Measurements from ENCODE around the gene BUD13. TPM values are rescaled to one million over a fixed set of nuclear protein-coding genes. Genes with fewer than 3 reads are reported as not detected.

Gene BUD13
- total and polyA plus RNA-seq, 2 of the 13 experiments (the other 11 are each of a cell fraction or from before 2014, with no cell fraction given): 13.3 to 25.9 TPM

GRCh38 chr11:116773203-116774097 is 663 bp upstream of the BUD13 start (continued):
- TF ChIP-seq, protein P1, sequence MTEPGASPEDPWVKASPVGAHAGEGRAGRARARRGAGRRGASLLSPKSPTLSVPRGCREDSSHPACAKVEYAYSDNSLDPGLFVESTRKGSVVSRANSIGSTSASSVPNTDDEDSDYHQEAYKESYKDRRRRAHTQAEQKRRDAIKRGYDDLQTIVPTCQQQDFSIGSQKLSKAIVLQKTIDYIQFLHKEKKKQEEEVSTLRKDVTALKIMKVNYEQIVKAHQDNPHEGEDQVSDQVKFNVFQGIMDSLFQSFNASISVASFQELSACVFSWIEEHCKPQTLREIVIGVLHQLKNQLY (CRISPR knock-in tag; IDR thresholded peaks at IDR 0.05): no peak
- TF ChIP-seq ZNF460 (CRISPR knock-in tag; IDR thresholded peaks at IDR 0.05; ENCODE audit: borderline replicate concordance) (no peak), ZC3H4 (CRISPR knock-in tag; IDR thresholded peaks at IDR 0.05; ENCODE audit: borderline replicate concordance) (peak; percentile 25; the same call in 1 of the 2 replicates), ZIK1 (CRISPR knock-in tag; IDR thresholded peaks at IDR 0.05; ENCODE audit: borderline replicate concordance, low read depth) (no peak), ZNF337 (CRISPR knock-in tag; IDR thresholded peaks at IDR 0.05; ENCODE audit: borderline replicate concordance, low read depth) (0 out of 2 replicates have a peak, but pooled peaks have one; percentile 7), ZNF350 (CRISPR knock-in tag; IDR thresholded peaks at IDR 0.05; ENCODE audit: borderline replicate concordance, low read depth) (no peak), RXRA (CRISPR knock-in tag; IDR thresholded peaks at IDR 0.05) (no peak), RAD21 (CRISPR knock-in tag; IDR thresholded peaks at IDR 0.05) (no peak), RBAK (CRISPR knock-in tag; IDR thresholded peaks at IDR 0.05) (no peak), FOXO4 (CRISPR knock-in tag; conservative IDR thresholded peaks at IDR 0.05) (no peak), ZFP36L1 (CRISPR knock-in tag; IDR thresholded peaks at IDR 0.05) (no peak), ZBTB4 (CRISPR knock-in tag; IDR thresholded peaks at IDR 0.05; ENCODE audit: borderline replicate concordance) (no peak), ZNF280B (CRISPR knock-in tag; IDR thresholded peaks at IDR 0.05; ENCODE audit: borderline replicate concordance) (no peak), ZNF879 (CRISPR knock-in tag; IDR thresholded peaks at IDR 0.05) (no peak)
- TF ChIP-seq, protein P2, sequence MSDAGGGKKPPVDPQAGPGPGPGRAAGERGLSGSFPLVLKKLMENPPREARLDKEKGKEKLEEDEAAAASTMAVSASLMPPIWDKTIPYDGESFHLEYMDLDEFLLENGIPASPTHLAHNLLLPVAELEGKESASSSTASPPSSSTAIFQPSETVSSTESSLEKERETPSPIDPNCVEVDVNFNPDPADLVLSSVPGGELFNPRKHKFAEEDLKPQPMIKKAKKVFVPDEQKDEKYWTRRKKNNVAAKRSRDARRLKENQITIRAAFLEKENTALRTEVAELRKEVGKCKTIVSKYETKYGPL (CRISPR knock-in tag; IDR thresholded peaks at IDR 0.05): no peak
- TF ChIP-seq, protein P3, sequence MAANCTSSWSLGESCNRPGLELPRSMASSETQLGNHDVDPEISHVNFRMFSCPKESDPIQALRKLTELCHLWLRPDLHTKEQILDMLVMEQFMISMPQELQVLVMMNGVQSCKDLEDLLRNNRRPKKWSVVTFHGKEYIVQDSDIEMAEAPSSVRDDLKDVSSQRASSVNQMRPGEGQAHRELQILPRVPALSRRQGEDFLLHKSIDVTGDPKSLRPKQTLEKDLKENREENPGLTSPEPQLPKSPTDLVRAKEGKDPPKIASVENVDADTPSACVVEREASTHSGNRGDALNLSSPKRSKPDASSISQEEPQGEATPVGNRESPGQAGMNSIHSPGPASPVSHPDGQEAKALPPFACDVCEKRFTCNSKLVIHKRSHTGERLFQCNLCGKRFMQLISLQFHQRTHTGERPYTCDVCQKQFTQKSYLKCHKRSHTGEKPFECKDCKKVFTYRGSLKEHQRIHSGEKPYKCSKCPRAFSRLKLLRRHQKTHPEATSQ (CRISPR knock-in tag; IDR thresholded peaks at IDR 0.05; ENCODE audit: borderline replicate concordance): peak; percentile 15; the same call in 1 of the 2 replicates

Data from HepG2 (cell line).